Natural killer cell (primary cell): ENCODE data around the gene NABP2. TPM values are rescaled to one million over a fixed set of nuclear protein-coding genes. Genes with fewer than 3 reads are reported as not detected.

Experiments used
- ATAC-seq, 3 donors: fragments of 150-1000 bp in 2 of 3; fragments of 200-7000 bp in 1 of 3; cut with Tn5 transposase; 1 replicate in 1 of 3; 2 replicates in 2 of 3; pipeline ENCODE4 v1.10.0; 2021; ENCODE audit warnings: mild to moderate bottlenecking in 2 of 3, moderate library complexity in 2 of 3
- DNase-seq, 2 donors: peaks; one replicate each; pipeline versions ENCODE4 v3.0.0 to v3.0.0-alpha.2; 2013 to 2021; ENCODE audit warnings: mixed read lengths in 1 of 2
- H3K27ac ChIP-seq: one replicate; pipeline ENCODE4 v1.5.1; 2013; ENCODE audit warnings: mild to moderate bottlenecking, low read length
- H3K27me3 ChIP-seq: one replicate; pipeline ENCODE4 v1.6.1; 2013; ENCODE audit warnings: low read length; ENCODE audit not compliant: control insufficient read depth, insufficient read depth
- H3K36me3 ChIP-seq: one replicate; pipeline ENCODE4 v1.6.1; 2013; ENCODE audit warnings: low read length; ENCODE audit not compliant: control insufficient read depth, insufficient read depth
- H3K4me1 ChIP-seq: one replicate; pipeline ENCODE4 v1.6.1; 2013; ENCODE audit warnings: low read length; ENCODE audit not compliant: control insufficient read depth, insufficient read depth
- H3K4me3 ChIP-seq: one replicate; pipeline ENCODE4 v1.5.1; 2013; ENCODE audit warnings: low read length
- H3K9me3 ChIP-seq: one replicate; pipeline ENCODE4 v1.6.1; 2013; ENCODE audit warnings: low read length; ENCODE audit not compliant: control insufficient read depth, insufficient read depth
- H3K27ac Mint-ChIP-seq, 2 donors: one replicate each; pipeline ENCODE4 v1.8.0; 2022; ENCODE audit warnings: mild to moderate bottlenecking in 2 of 2, mixed read lengths in 2 of 2, moderate library complexity in 1 of 2
- H3K27me3 Mint-ChIP-seq, 2 donors: one replicate each; pipeline ENCODE4 v1.8.0; 2022; ENCODE audit warnings: low read depth in 2 of 2, mixed read lengths in 2 of 2
- H3K36me3 Mint-ChIP-seq: one replicate; pipeline ENCODE4 v1.8.0; 2022; ENCODE audit warnings: mixed read lengths
- H3K4me1 Mint-ChIP-seq, 2 donors: one replicate each; pipeline ENCODE4 v1.8.0; 2022; ENCODE audit warnings: mixed read lengths in 2 of 2
- H3K4me3 Mint-ChIP-seq: one replicate; pipeline ENCODE4 v1.8.0; 2022; ENCODE audit warnings: mild to moderate bottlenecking, moderate library complexity, mixed read lengths
- H3K9me3 Mint-ChIP-seq, 2 donors: one replicate each; pipeline ENCODE4 v1.8.0; 2022; ENCODE audit warnings: mixed read lengths in 2 of 2
- WGBS: methylation state at CpG from one replicate; pipeline ENCODE4 v1.1.7; 2013; ENCODE audit warnings: missing lambda C conversion rate; ENCODE audit not compliant: insufficient coverage; 5-methylcytosine and 5-hydroxymethylcytosine counted together
- intact Hi-C: fragments of 100-400 bp; cut with micrococcal nuclease; formaldehyde crosslinking; loops from one replicate; pipeline ENCODE4 v1.14.2; 2022
- total RNA-seq, 4 donors: library from RNA; stranded (reverse); fragments of 120-200 nt in 1 of 4; gene quantifications; one replicate each; pipeline versions ENCODE4 v1.2.3 to v1.2.4, GENCODE V29; 2013 to 2022
- TF ChIP-seq, protein P1 (sequence below): fragments of 200-600 bp; IDR thresholded peaks from one replicate; pipeline ENCODE4 v1.8.0; 2022; ENCODE audit warnings: antibody characterized with exemption

Gene NABP2
- total RNA-seq, 3 donors from 2014 or later (not counting 1 experiment from before 2014, with no cell fraction given): 21.6 to 23.4 (median 22.6) TPM

DNA sequence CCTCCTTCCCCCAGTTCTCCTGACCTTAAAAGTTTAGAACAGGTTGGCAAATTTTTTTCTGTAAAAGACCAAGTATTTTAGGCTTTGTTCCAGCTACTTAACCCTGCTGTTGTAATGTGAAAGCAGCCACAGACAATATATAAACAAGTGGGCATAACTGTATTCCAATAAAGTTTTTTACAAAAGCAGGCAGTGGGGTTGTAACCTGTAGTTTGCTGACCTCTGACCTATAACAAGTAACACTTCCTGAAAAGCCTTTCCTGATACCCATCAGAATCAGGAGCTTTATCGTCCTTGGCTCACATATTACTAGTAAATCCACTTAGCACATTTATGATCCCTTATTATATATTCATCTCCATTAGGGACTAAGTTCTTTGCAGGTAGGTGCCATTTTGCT lies 21.8 kb upstream of the NABP2 start:
- ATAC-seq (no peak), DNase-seq (no peak)
- 81% methylated on average over 1 of the region's 1 CpG for WGBS
- no peaks in the 10 kb centered on the region for H3K9me3 Mint-ChIP-seq
- intact Hi-C loops: no loop called here
- H3K36me3 ChIP-seq: peaks cover 28% of the 10 kb centered on the region
- no peaks in the 10 kb centered on the region for H3K27me3 ChIP-seq
- H3K4me3 Mint-ChIP-seq: no peak overlapping the region
- H3K4me1 ChIP-seq: no peaks in the 10 kb centered on the region
- no peak overlapping the region for H3K4me3 ChIP-seq
- H3K27ac ChIP-seq: no peak overlapping the region
- H3K27ac Mint-ChIP-seq: peak overlapping the region in 1 of 2 donors; percentile 47
- TF ChIP-seq, protein P1, sequence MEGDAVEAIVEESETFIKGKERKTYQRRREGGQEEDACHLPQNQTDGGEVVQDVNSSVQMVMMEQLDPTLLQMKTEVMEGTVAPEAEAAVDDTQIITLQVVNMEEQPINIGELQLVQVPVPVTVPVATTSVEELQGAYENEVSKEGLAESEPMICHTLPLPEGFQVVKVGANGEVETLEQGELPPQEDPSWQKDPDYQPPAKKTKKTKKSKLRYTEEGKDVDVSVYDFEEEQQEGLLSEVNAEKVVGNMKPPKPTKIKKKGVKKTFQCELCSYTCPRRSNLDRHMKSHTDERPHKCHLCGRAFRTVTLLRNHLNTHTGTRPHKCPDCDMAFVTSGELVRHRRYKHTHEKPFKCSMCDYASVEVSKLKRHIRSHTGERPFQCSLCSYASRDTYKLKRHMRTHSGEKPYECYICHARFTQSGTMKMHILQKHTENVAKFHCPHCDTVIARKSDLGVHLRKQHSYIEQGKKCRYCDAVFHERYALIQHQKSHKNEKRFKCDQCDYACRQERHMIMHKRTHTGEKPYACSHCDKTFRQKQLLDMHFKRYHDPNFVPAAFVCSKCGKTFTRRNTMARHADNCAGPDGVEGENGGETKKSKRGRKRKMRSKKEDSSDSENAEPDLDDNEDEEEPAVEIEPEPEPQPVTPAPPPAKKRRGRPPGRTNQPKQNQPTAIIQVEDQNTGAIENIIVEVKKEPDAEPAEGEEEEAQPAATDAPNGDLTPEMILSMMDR: no peak
- H3K4me1 Mint-ChIP-seq: no peaks in the 10 kb centered on the region
- peaks cover 4% of the 10 kb centered on the region for H3K36me3 Mint-ChIP-seq
- no peaks in the 10 kb centered on the region for H3K9me3 ChIP-seq
- no peaks in the 10 kb centered on the region for H3K27me3 Mint-ChIP-seq

DNA sequence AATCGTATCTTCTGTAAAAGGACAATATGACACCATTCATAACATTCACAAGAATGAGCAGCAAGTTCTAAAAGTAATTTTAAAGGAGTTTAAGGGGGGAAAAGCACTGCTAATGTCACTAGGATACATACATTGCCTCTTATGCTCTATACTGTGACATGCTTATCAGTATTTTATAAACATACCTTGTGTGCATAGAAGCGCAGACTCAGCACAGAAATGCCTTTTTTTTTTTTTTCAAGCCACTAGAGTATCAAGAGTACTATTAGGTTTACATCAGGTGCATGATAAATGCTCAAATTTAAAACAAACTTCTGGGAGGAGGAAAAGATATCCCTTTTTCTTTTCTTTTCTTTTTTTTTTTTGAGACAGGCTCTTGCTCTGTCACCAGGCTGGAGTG lies 21.3 kb upstream of the NABP2 start:
- Histone ChIP-seq H3K36me3 (peaks cover 32% of the 10 kb centered on the region), H3K4me1 (no peaks in the 10 kb centered on the region), H3K27ac (no peak overlapping the region), H3K27me3 (no peaks in the 10 kb centered on the region), H3K4me3 (no peak overlapping the region), H3K9me3 (no peaks in the 10 kb centered on the region)
- Mint-ChIP-seq H3K4me1 (no peaks in the 10 kb centered on the region), H3K27me3 (no peaks in the 10 kb centered on the region), H3K4me3 (no peak overlapping the region), H3K27ac (peak overlapping the region in 1 of 2 donors; percentile 47), H3K36me3 (peaks cover 9% of the 10 kb centered on the region), H3K9me3 (no peaks in the 10 kb centered on the region)
- DNase-seq: no peak
- intact Hi-C loops: no loop called here
- TF ChIP-seq, protein P1: no peak
- ATAC-seq: no peak
- WGBS: no CpG with 5 or more reads among the region's 2 CpGs

DNA sequence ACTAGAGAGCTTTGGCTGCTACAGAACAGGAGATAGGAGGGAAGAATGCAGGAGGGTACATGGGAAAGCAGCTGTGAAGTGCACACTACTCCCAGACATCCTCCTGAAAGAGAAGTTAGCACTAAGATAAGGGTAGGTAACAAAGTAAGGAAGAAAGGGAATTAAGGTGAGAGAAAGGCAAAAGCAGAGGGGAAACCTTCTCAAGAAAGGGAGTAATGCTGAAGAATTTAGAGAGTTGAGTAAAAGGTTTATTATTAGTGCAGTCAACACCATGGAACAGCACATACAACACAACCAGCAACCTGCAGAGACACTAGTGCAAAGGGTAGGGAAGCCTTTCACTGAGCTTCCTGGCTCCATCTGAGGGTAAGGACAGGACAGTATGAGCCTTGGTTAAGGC lies 19.9 kb upstream of the NABP2 start:
- no peak overlapping the region for H3K4me3 ChIP-seq
- no peaks in the 10 kb centered on the region for H3K9me3 ChIP-seq
- no peaks in the 10 kb centered on the region for H3K9me3 Mint-ChIP-seq
- intact Hi-C loops: no loop called here
- peaks cover 9% of the 10 kb centered on the region for H3K36me3 Mint-ChIP-seq
- H3K36me3 ChIP-seq: peaks cover 37% of the 10 kb centered on the region
- ATAC-seq (no peak), DNase-seq (no peak)
- H3K27ac Mint-ChIP-seq: peak overlapping the region in 1 of 2 donors; percentile 56
- no peaks in the 10 kb centered on the region for H3K4me1 ChIP-seq
- no peak overlapping the region for H3K4me3 Mint-ChIP-seq
- no peaks in the 10 kb centered on the region for H3K27me3 ChIP-seq
- no peak overlapping the region for H3K27ac ChIP-seq
- TF ChIP-seq, protein P1: no peak
- no peaks in the 10 kb centered on the region for H3K27me3 Mint-ChIP-seq
- H3K4me1 Mint-ChIP-seq: no peaks in the 10 kb centered on the region

DNA sequence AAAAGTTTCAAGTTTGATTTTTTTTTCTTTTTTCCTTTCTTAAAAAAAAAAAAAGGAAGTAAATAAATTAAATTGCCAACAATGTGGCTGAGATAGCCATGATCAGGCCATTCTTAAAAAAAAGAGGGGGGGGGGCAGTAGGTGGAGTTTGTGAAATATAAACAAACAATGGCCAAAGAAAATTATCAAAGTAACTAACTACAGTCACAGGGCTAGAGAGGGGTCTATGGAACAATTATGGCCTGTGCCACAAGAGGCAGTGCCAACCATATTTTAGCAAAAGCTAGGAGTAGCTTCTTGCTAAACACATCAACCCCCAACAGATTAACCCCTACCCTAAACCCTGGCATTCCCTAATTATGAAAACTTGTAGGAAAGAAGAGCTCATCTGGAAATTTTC lies 18.7 kb upstream of the NABP2 start:
- DNase-seq (no peak), ATAC-seq (peak in 1 of 3 donors; percentile 40)
- intact Hi-C loops: no loop called here
- Histone ChIP-seq H3K36me3 (peaks cover 46% of the 10 kb centered on the region), H3K27me3 (no peaks in the 10 kb centered on the region), H3K27ac (no peak overlapping the region), H3K4me1 (no peaks in the 10 kb centered on the region), H3K4me3 (no peak overlapping the region), H3K9me3 (no peaks in the 10 kb centered on the region)
- Mint-ChIP-seq H3K27ac (no peak overlapping the region), H3K9me3 (no peaks in the 10 kb centered on the region), H3K36me3 (peaks cover 9% of the 10 kb centered on the region), H3K4me3 (no peak overlapping the region), H3K27me3 (no peaks in the 10 kb centered on the region), H3K4me1 (no peaks in the 10 kb centered on the region)
- TF ChIP-seq, protein P1: no peak
